Stimulated activated CD4-positive, alpha-beta T cell treated with anti-CD3 and anti-CD28 coated beads, Interleukin-1b, Interleukin-23, amount 100 ng/mL, for 24 hours (primary cell): ENCODE data around the gene HLA-DPB1.
"Not testable (repeated sequence)": the region's sequence is repeated elsewhere in the genome, so short reads cannot be mapped to it uniquely, and the experiment has no call there.

Experiments
- DNase-seq, 4 experiments: peaks; one replicate each; pipeline ENCODE4 v3.0.0-alpha.2; 2020; ENCODE audit warnings: low read depth in 4 of 4, low spot score in 1 of 4

HLA-DPB1 gene

DNA sequence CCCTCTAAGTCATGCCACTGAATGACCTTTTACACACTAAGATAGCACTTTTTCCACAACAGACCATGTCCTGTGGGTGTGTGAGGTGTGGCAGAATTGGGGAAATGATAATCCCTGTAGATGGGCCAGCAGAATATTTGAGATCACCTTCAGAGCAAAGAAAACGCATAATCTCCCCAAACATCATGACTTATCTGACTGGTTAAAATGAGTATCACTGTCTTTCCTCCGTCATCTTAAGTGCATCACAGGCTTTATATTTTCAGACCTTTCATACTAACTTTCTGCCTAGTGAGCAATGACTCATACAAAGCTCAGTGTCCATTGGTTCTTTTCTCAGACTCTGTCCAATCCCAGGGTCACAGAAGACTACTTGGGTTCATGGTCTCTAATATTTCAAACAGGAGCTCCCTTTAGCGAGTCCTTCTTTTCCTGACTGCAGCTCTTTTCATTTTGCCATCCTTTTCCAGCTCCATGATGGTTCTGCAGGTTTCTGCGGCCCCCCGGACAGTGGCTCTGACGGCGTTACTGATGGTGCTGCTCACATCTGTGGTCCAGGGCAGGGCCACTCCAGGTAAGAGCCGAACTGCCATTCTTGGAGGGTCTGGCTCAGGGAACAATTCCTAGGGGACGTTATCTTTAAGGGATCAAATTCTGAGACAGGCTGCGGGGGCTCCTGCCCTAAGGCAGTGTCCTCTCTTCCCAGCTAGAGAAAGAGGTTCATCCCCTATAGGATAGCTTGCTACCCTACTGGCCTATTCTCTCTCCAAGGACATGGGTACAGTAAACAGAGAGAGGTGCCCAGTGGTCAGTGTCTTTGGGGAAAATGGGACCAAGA, at the start of gene HLA-DPB1:
HLA-DPB1 (plus strand) TSS at position 423 of the 838 bp plus-strand sequence; CDS start at position 475, 52 bp downstream.
- DNase-seq, result no peak

- no peak for DNase-seq
Measured at GRCh38 chr6:33028220-33028849, 47.5 kb upstream of the HLA-DPB1 start.

- DNase-seq, result no peak
Measured at GRCh38 chr6:33029328-33030184, 46.2 kb upstream of the HLA-DPB1 start.

- no peak for DNase-seq
Measured at GRCh38 chr6:33030245-33030644, 45.5 kb upstream of the HLA-DPB1 start.

GRCh38 chr6:33034554-33034953, 41.2 kb upstream of the HLA-DPB1 start:
- DNase-seq, result no peak

DNA sequence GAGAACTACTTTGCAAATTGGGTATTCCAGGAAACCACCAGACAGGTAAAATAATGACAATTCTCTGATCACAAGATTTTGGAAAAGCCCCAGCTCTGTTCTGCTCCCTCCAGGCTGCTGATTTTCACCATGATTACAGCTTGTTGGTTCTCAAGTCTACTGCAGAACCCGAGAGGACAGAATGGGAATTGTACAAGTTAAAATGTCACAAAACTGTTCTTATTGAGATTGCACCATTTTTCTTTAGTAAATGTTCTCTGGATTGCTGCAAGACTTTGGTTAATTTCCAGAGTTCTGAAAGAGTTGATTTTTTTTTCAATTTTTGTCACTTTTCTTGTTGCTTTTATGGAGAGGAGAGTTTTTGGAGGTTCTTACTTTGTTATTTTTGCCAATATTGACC, 39.3 kb upstream of the HLA-DPB1 start:
- no peak for DNase-seq

DNA sequence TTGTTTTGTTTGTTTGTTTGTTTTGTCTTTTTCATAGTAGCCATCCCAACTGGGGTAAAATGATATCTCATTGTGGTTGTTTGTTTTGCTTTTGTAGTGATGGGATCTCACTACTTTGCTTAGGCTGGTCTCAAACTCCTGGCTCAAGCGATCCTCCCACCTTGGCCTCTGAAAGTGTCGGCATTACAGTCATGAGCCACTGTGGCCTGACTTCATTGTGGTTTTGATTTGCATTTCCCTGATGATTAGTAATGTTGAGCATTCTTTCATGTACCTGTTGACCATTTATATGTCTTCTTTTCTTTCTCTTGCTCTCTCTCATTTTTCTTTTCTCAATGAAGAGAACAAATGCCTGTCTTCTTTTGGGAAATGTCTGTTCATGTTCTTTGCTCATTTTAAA, 35.6 kb upstream of the HLA-DPB1 start:
- DNase-seq, result no peak

- DNase-seq, result no peak
Measured at GRCh38 chr6:33049323-33050013, 26.3 kb upstream of the HLA-DPB1 start.

GRCh38 chr6:33050014-33050810, 25.6 kb upstream of the HLA-DPB1 start:
- DNase-seq, result no peak

- no peak for DNase-seq
Measured at GRCh38 chr6:33052627-33053026, 23.2 kb upstream of the HLA-DPB1 start.

DNA sequence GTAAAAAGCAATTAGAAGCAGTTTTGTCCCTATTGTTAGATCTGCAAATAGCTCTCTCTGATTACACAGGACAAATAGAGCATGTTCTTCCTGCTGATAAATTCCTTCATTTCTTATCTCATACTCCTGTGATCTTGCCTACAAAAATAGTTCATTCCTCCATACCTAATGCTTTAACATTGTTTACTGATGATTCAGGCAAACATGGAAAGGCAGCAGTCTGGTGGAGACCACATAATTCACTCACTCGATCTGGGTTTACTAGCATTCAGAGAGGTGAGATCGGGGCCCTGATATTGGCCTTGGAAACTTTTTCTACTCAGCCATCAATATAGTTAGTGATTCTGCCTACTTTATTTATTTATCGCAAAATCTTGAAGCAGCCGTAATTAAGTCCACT, 22.6 kb upstream of the HLA-DPB1 start:
- DNase-seq, result no peak

DNA sequence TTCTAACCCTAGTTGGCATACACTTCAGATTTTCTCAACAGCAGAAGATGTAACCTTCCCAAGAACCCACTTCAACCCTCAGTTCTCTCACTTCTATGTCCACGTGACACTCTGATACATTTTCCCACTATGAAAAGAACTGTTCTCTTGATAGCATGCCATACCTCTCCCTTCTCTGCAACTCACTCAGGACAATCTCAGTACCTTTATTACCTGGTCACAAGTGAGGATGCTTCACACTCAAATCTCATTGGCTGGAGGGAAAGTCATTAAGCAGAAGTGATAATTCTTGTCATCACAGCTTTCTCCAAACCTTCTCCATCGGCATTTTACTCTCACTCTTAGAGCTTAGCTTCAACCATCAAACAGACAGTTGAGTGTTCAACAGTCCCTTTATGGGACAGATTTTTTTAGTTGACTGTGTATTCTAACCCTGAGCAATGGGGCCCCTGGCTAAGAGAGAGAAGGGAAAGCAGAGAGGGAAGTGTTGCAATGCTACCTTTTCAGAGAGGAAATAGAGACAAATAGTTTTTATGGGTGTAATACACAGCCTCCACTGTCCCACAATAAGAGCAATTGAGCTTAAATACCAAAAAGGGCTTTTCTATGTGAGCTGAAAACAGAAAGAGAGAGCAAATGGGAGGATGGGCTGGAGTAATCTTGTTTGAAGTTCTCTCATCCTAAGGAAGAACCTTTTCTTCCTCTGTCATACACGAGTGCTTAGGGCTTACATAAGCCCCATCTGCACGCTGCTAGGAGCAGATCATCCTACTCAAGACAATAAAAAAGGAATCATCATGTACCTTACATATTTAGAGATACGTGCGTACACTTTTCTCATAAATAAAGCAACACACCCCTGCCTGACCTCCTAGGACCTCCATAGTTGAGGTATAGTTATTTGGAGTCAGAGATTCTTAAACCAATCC, 18.3 kb upstream of the HLA-DPB1 start:
- DNase-seq, result no peak

- DNase-seq, result no peak
Measured at GRCh38 chr6:33061987-33062386, 13.8 kb upstream of the HLA-DPB1 start.

DNA sequence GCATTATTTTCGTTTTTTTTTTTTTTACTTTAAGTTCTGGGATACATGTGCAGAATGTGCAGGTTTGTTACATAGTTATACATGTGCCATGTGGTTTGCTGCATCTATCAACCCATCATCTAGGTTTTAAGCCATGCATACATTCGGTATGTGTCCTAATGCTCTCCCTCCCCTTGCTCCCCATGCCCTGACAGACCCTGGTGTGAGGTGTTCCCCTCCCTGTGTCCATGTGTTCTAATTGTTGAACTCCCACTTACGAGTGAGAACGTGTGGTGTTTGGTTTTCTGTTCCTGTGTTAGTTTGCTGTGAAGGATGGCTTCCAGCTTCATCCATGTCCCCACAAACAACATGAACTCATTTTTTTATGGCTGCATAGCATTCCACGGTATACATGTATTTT, 12.4 kb upstream of the HLA-DPB1 start:
- not testable (repeated sequence) for DNase-seq

- no peak for DNase-seq
Measured at GRCh38 chr6:33064723-33065122, 11.1 kb upstream of the HLA-DPB1 start.

DNA sequence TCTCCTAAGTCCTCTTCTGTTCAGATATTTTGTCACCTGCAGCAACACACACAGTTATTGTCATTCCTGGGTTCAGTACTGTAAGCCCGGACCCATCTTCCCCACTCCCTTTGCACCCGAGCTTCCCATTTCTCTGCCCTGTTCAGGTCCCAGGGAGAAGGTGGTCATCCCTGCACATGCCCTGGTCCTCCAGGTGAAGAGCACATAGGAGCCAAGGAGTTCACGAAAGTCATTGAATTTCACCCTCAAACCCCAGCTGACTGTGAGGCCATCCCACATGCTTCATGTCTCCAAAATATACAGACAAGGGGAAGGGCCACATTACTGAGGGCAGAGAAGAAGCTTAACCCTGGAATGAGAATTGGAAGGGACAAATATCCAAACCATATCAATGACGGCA, 10.5 kb upstream of the HLA-DPB1 start:
- DNase-seq, result no peak

DNA sequence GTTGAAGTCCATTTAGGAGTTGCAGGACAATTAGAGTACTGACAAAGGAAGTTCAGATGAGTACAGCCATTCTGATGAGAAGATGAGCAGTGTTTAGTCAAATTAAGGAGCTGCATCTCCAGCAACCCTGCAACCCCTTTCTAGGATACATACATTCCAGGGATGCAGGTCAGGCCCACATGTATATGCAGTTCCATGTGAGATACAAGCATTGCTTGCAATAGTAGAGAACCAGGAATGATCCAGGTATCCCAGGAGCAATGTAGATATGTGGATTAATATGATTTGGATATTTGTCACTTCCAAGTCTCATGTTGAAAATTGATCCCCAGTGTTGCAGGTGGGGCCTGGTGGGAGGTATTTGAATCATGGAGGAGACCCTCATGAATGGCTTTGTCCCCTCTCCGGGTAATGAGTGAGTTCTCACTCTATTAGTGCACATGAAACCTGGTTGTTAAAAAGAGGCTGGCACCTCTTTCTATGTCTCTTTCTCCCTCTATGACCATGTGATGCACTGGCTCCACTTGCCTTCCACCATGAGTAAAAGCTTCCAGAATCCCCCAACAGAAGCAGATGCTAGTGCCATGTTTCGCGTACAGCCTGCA, 8.8 kb upstream of the HLA-DPB1 start:
- DNase-seq, result no peak

GRCh38 chr6:33069021-33069738, 6.6 kb upstream of the HLA-DPB1 start:
- no peak for DNase-seq
